ENCODE data around the gene IRF8. TPM values are rescaled to one million over a fixed set of nuclear protein-coding genes. Genes with fewer than 3 reads are reported as not detected.

IRF8 gene
- polyA plus RNA-seq, 1 of the 3 experiments (the other 2 are of a cell fraction), result not detected

GRCh38 chr16:85968041-85968920, 69.3 kb downstream of the IRF8 start:
- TF ChIP-seq POLR2AphosphoS5 (IDR thresholded peaks at IDR 0.05; ENCODE audit: low read depth, low read length) (no peak), FOXM1 (IDR thresholded peaks at IDR 0.05; ENCODE audit: low read depth) (no peak), SMC3 (IDR thresholded peaks at IDR 0.05; ENCODE audit: low read depth, low read length) (no peak), RXRA (IDR thresholded peaks at IDR 0.05; ENCODE audit: borderline replicate concordance, low read depth) (no peak), NRF1 (IDR thresholded peaks at IDR 0.05; ENCODE audit: low read depth, low read length) (no peak), TAF1 (IDR thresholded peaks at IDR 0.05; ENCODE audit: borderline replicate concordance, low read depth, low read length) (no peak), RFX5 (IDR thresholded peaks at IDR 0.05; ENCODE audit: low read length) (no peak), MEF2A (IDR thresholded peaks at IDR 0.05; ENCODE audit: borderline replicate concordance, low read depth) (no peak), EP300 (IDR thresholded peaks at IDR 0.05; ENCODE audit: borderline replicate concordance in 1 of 2, low read depth in 1 of 2, low read length in 1 of 2) (no peak), MXI1 (IDR thresholded peaks at IDR 0.05; ENCODE audit: low read depth, low read length) (no peak)
- TF ChIP-seq, protein P1, sequence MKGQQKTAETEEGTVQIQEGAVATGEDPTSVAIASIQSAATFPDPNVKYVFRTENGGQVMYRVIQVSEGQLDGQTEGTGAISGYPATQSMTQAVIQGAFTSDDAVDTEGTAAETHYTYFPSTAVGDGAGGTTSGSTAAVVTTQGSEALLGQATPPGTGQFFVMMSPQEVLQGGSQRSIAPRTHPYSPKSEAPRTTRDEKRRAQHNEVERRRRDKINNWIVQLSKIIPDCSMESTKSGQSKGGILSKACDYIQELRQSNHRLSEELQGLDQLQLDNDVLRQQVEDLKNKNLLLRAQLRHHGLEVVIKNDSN (IDR thresholded peaks at IDR 0.05; ENCODE audit: borderline replicate concordance, low read depth), result no peak
- TF ChIP-seq, protein P2, sequence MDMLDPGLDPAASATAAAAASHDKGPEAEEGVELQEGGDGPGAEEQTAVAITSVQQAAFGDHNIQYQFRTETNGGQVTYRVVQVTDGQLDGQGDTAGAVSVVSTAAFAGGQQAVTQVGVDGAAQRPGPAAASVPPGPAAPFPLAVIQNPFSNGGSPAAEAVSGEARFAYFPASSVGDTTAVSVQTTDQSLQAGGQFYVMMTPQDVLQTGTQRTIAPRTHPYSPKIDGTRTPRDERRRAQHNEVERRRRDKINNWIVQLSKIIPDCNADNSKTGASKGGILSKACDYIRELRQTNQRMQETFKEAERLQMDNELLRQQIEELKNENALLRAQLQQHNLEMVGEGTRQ (IDR thresholded peaks at IDR 0.05; ENCODE audit: borderline replicate concordance, low read depth, low read length), result no peak
- H3K4me1 ChIP-seq (ENCODE audit: control insufficient read depth in 1 of 2, insufficient read depth in 2 of 2, low read depth in 1 of 2, low read length in 1 of 2), result no peaks in the 10 kb centered on the region
- ChIA-PET POLR2A (no interaction called here), CTCF (no interaction called here)
- no peaks in the 10 kb centered on the region for H3K79me2 ChIP-seq (ENCODE audit: insufficient read depth)
- no peaks in the 10 kb centered on the region for H3K9me3 ChIP-seq
- no peaks in the 10 kb centered on the region for H4K20me1 ChIP-seq (ENCODE audit: insufficient read depth)
- no peaks in the 10 kb centered on the region for H3F3A ChIP-seq (replicated peaks; ENCODE audit: insufficient read depth)
- H3K36me3 ChIP-seq (replicated peaks in 1 of 2; ENCODE audit: control insufficient read depth in 1 of 2, insufficient read depth in 2 of 2, low read length in 1 of 2), result no peaks in the 10 kb centered on the region
- H3K27me3 ChIP-seq (ENCODE audit: insufficient read depth), result peaks cover 67% of the 10 kb centered on the region
- no peak overlapping the region for H3K9ac ChIP-seq
- H2AFZ ChIP-seq (ENCODE audit: low read depth), result no peak overlapping the region
- no peak overlapping the region for H3K4me2 ChIP-seq
- 3% methylated on average over 14 of the region's 14 CpGs for WGBS (ENCODE audit: low lambda C conversion rate)
- H3K4me3 ChIP-seq (ENCODE audit: low read depth in 2 of 2, low read length in 1 of 2), result no peak overlapping the region
- H3K9me2 ChIP-seq, result no peaks in the 10 kb centered on the region
- no peak overlapping the region for H3K27ac ChIP-seq (ENCODE audit: low read depth in 2 of 2, low read length in 1 of 2)
- no peak for DNase-seq

- H3K79me2 ChIP-seq (ENCODE audit: insufficient read depth), result no peaks in the 10 kb centered on the region
- H3K27me3 ChIP-seq (ENCODE audit: insufficient read depth), result peaks cover 58% of the 10 kb centered on the region
- no peaks in the 10 kb centered on the region for H3K36me3 ChIP-seq (replicated peaks in 1 of 2; ENCODE audit: control insufficient read depth in 1 of 2, insufficient read depth in 2 of 2, low read length in 1 of 2)
- CTCF ChIA-PET, result interaction anchor here (1.3 kb wide), 1 partner anchor 147 kb away, joined by 3 read pairs; no protein-coding TSS in a partner anchor
- POLR2A ChIA-PET, result no interaction called here
- no peak overlapping the region for H3K9ac ChIP-seq
- WGBS (ENCODE audit: low lambda C conversion rate), result 0% methylated on average over 2 of the region's 2 CpGs
- H3K27ac ChIP-seq (ENCODE audit: low read depth in 2 of 2, low read length in 1 of 2), result no peak overlapping the region
- no peaks in the 10 kb centered on the region for H3K4me1 ChIP-seq (ENCODE audit: control insufficient read depth in 1 of 2, insufficient read depth in 2 of 2, low read depth in 1 of 2, low read length in 1 of 2)
- no peak for DNase-seq
- no peaks in the 10 kb centered on the region for H4K20me1 ChIP-seq (ENCODE audit: insufficient read depth)
- H3F3A ChIP-seq (replicated peaks; ENCODE audit: insufficient read depth), result no peaks in the 10 kb centered on the region
- no peak overlapping the region for H2AFZ ChIP-seq (ENCODE audit: low read depth)
- H3K9me3 ChIP-seq, result no peaks in the 10 kb centered on the region
- H3K4me3 ChIP-seq (ENCODE audit: low read depth in 2 of 2, low read length in 1 of 2), result no peak overlapping the region
- H3K9me2 ChIP-seq, result no peaks in the 10 kb centered on the region
- H3K4me2 ChIP-seq, result no peak overlapping the region
- TF ChIP-seq MAX (IDR thresholded peaks at IDR 0.05; ENCODE audit: low read depth) (no peak), YY1 (IDR thresholded peaks at IDR 0.05; ENCODE audit: low read depth) (no peak), SMC3 (IDR thresholded peaks at IDR 0.05; ENCODE audit: low read depth, low read length) (no peak), EZH2phosphoT487 (IDR thresholded peaks at IDR 0.05; ENCODE audit: borderline replicate concordance, low read depth) (no peak), RCOR1 (IDR thresholded peaks at IDR 0.05; ENCODE audit: low read length) (no peak), EP300 (IDR thresholded peaks at IDR 0.05; ENCODE audit: borderline replicate concordance in 1 of 2, low read depth in 1 of 2, low read length in 1 of 2) (no peak), IRF3 (IDR thresholded peaks at IDR 0.05; ENCODE audit: low read depth, low read length) (no peak), FOXM1 (IDR thresholded peaks at IDR 0.05; ENCODE audit: low read depth) (no peak), POLR2AphosphoS5 (IDR thresholded peaks at IDR 0.05; ENCODE audit: low read depth, low read length) (no peak), MEF2A (IDR thresholded peaks at IDR 0.05; ENCODE audit: borderline replicate concordance, low read depth) (no peak), MXI1 (IDR thresholded peaks at IDR 0.05; ENCODE audit: low read depth, low read length) (no peak), NFIC (IDR thresholded peaks at IDR 0.05; ENCODE audit: borderline replicate concordance) (no peak), ZBTB33 (IDR thresholded peaks at IDR 0.05; ENCODE audit: borderline replicate concordance, low read depth) (no peak), RAD21 (IDR thresholded peaks at IDR 0.05; ENCODE audit: low read length) (no peak), GATA2 (CRISPR knock-in tag; IDR thresholded peaks at IDR 0.05) (no peak), GABPA (IDR thresholded peaks at IDR 0.05; ENCODE audit: low read depth) (no peak)
Observed at GRCh38 chr16:85969159-85969558, 70.2 kb downstream of the IRF8 start.

All from SK-N-SH (cell line).